ENCODE data around the gene RNF220.

- TF ChIP-seq POLR2AphosphoS5 (IDR thresholded peaks at IDR 0.05), result no peak
- TF ChIP-seq CTCF (IDR thresholded peaks at IDR 0.05 in 8 of 11, conservative IDR thresholded peaks at IDR 0.05 in 3 of 11), result no peak
- TF ChIP-seq POLR2A (IDR thresholded peaks at IDR 0.05), result no peak
Measured at GRCh38 chr1:44422161-44422560, 17.1 kb downstream of the RNF220 start.

Data from spleen (tissue), 7 donors.